NCI-H82 treated with DMSO at 0.1 percent for 48 hours (cell line): ENCODE results near the gene GNAI3.

Experiments
- DNase-seq: peaks from one replicate; lab custom pipeline; 2025; ENCODE audit not compliant: unreplicated experiment; lab: John Stamatoyannopoulos, UW

The GNAI3 gene

GRCh38 chr1:109622137-109622892 lies 73.9 kb downstream of the GNAI3 start:
- no peak for DNase-seq

- DNase-seq: no peak
Observed at GRCh38 chr1:109622895-109623294, 74.5 kb downstream of the GNAI3 start.

DNA sequence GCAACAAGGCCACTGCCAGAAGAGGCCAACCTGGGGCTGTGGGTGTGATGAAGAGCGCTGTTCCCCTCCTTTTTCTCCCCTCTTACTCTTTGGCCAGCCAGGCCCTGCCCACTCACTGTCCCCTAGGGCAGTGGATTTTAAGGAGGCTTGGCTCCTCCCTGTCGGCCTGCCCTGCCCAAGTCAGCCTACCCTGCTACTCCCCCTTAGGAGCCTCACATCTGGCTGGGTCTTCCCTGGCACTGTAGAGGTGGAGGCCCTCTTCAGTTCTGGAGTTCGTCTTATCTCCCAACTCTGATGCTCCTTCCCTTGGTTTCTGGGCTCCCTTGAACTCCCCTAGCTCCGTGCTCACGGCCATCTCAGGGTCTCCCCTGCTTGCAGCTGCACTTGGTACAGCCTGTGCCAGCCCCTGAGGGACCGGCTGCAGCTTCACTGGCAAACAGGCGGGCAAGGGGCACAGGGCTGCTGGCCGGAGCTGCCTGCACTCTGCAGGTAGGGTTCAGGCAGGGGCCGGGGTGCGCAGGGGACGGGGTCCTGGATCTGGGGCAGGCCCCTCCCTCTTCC lies 75.3 kb downstream of the GNAI3 start:
- no peak for DNase-seq

DNA sequence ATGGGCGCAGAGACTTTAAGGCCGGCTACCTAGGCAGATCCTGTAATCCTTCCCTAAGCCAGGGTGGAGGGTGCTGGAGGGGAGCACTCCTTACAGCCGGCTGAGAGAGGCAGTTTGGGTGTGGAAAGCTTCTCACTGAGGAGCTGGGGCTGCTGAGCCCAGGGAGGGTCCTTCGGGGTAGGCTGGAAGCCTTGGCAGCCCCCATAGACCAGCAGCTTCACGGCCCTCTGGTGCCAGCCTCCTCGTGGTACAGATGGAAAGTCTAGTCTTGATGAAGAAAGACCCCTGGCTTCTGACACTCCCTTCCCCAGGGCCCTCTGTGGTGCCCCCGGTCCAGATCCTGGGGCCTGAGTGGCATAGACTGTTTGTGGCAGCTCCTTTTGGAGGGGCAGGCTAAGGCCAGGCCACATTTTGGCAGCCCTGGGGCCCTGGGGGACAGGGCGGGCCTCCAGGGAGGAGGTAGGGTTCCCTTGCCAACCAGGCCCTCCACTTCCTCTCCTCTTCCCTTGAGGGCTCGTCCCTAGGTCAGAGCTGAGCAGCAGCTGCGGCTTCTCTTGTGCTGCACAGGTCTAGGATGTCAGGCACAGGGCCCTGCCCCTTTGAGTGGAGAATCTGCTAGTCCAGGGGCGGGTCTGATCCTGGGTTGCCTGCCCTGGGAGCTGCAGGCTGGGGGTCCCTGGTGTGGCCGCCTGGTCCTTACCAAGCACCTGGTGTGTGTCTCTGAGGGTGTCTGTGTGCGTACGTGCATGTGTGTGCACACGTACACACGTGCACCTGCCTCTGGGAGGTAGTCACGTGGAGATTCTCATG lies 76.0 kb downstream of the GNAI3 start:
- DNase-seq: no peak

- no peak for DNase-seq
Observed at GRCh38 chr1:109625176-109625575, 76.8 kb downstream of the GNAI3 start.

- DNase-seq: no peak
Observed at GRCh38 chr1:109625601-109626560, 77.5 kb downstream of the GNAI3 start.

- no peak for DNase-seq
Observed at GRCh38 chr1:109626682-109627408, 78.4 kb downstream of the GNAI3 start.

GRCh38 chr1:109627692-109628399 lies 79.4 kb downstream of the GNAI3 start:
- DNase-seq: no peak

- no peak for DNase-seq
Observed at GRCh38 chr1:109628540-109629321, 80.3 kb downstream of the GNAI3 start.

GRCh38 chr1:109629372-109630030 lies 81.1 kb downstream of the GNAI3 start:
- DNase-seq: no peak

- DNase-seq: no peak
Observed at GRCh38 chr1:109630081-109630897, 81.9 kb downstream of the GNAI3 start.

DNA sequence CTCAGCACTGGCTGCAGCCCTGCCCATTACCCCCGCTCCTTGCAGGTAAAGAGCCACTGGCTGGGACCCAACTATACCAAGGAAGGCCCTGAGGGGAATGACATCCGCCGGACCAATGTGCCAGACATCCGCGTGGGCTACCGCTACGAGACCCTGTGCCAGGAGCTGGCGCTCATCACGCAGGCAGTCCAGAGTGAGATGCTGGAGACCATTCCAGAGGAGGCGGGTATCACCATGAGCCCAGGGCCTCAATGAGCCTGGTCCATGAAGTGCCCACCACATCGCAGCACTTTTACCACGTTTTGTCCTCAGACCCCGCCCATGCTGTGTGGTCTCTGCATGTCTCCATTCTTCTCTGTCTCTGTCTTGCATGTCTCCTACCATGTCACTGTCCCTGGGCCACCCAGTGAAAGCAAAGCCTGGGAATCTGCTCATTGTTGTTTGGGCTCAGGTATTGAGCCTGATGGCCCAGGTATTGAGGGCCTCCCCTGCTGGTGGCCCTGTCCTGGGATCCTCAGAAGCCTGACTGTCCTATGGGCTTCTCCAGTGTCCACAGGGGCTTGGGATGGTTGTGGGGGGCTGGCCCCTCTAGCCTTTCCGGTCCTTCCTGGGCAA lies 82.6 kb downstream of the GNAI3 start:
- no peak for DNase-seq

GRCh38 chr1:109631513-109632505 lies 83.4 kb downstream of the GNAI3 start:
- no peak for DNase-seq

DNA sequence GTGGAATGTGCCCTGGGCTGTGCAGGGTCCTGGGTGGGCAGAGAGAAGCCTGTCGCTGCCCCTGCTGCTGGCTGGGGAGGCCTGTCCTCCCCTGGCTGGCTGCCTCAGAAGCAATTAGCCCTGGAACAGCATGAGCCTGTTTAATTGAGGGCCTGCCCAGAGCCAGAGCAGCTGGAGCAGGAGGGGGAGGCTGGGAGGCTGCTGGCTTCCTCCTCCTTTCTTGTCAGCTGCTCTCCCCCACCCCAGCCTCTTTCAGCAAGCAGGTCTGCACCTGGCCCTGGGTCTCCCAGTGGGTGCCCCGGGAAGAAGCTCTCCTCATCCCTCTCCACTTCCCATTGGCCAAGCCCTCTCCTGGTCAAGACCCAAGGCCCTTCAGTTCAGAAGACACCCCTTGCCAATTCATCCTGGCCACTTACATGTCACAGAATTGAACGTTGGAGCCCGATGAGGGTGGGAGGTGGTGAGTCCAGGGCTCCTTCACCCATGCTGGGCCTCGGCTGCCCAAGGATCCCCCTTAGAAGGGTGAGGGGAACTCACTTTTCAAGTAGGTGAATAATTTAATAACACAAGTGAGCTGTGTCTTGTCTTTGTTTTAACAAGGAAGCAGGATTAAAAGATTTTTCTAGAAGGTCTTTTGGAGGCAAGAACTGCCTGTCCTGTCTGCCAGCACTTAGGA lies 84.4 kb downstream of the GNAI3 start:
- peak; percentile 64 for DNase-seq

DNA sequence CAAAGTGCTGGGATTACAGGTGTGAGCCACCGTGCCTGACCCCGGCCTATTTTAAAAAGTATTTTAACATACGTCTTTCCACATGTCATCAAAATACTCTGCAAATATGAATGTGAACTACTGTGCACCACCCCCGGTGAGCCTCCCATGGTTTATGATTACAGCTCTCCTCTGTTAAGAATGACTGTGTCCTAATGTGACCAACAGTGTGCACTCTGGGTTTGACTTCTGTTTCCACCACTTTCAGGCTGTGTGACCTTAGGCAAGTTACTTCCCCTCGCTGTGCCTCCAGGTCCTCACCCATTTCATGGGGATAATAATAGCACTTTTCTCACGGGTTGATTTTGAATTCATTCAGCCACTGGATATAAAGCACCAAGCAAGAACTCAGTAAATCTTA lies 85.9 kb downstream of the GNAI3 start:
- DNase-seq: no peak
